Esophagus muscularis mucosa (tissue), 4 donors: Measurements from ENCODE around the gene PAX3.

Experiments used
- CTCF ChIP-seq, 3 experiments: fragments of 200-600 bp in 2 of 3; fragments of 450-650 bp in 1 of 3; sonication (generic) in 2 of 3; IDR thresholded peaks; one replicate each; pipeline ENCODE4 v1.5.1; 2017 to 2019; ENCODE audit warnings: antibody characterized with exemption in 3 of 3, mild to moderate bottlenecking in 2 of 3, moderate library complexity in 1 of 3
- EP300 ChIP-seq: sonication (generic); formaldehyde crosslinking; IDR thresholded peaks from one replicate; pipeline ENCODE4 v1.6.1; 2017; ENCODE audit warnings: antibody characterized with exemption
- POLR2A ChIP-seq: fragments of 450-650 bp; IDR thresholded peaks from one replicate; pipeline ENCODE4 v1.6.1; 2017; ENCODE audit warnings: antibody characterized with exemption, moderate library complexity, mild to moderate bottlenecking, low read depth
- POLR2AphosphoS5 ChIP-seq, 2 donors: sonication (generic); formaldehyde crosslinking; IDR thresholded peaks; one replicate each; pipeline ENCODE4 v1.6.1; 2017; ENCODE audit warnings: antibody characterized with exemption in 2 of 2

GRCh38 chr2:222322236-222322635, 23.4 kb upstream of the PAX3 start:
- TF ChIP-seq CTCF (IDR thresholded peaks at IDR 0.05) (no peak), POLR2A (no peak), EP300 (no peak), POLR2AphosphoS5 (IDR thresholded peaks at IDR 0.05) (no peak)
